ENCODE results near the gene ABCB8. TPM values are rescaled to one million over a fixed set of nuclear protein-coding genes. Genes with fewer than 3 reads are reported as not detected.

Gene ABCB8
- total RNA-seq (13.4 TPM), polyA plus RNA-seq (ENCODE audit: insufficient read depth in 1 of 8, insufficient read length in 8 of 8, low replicate concordance in 1 of 8) (10 to 100 TPM; 12.8 to 26.5 (median 19.2) TPM)
- long read RNA-seq, donor 1: 0 reads
- long read RNA-seq, donor 2: 0 reads
- long read RNA-seq, donor 3: 0 reads
- long read RNA-seq, donor 4: 0 reads
- long read RNA-seq, donor 5, full-length matches to known transcripts: 4 of 29 reads
- long read RNA-seq, donor 5, partial matches to known transcripts: 13 of 29 reads
- long read RNA-seq, donor 5, other reads (novel, unspliced or antisense): 12 of 29 reads
- long read RNA-seq, donor 6, full-length matches to known transcripts: 2 of 2 reads
- long read RNA-seq, donor 6, partial matches to known transcripts: 0 of 2 reads
- long read RNA-seq, donor 6, other reads (novel, unspliced or antisense): 0 of 2 reads
- long read RNA-seq, donor 7, full-length matches to known transcripts: 3 of 3 reads
- long read RNA-seq, donor 7, partial matches to known transcripts: 0 of 3 reads
- long read RNA-seq, donor 7, other reads (novel, unspliced or antisense): 0 of 3 reads
- long read RNA-seq, donor 8: 0 reads
- long read RNA-seq, donor 9: 0 reads
- long read RNA-seq, donor 10, full-length matches to known transcripts: 3 of 3 reads
- long read RNA-seq, donor 10, partial matches to known transcripts: 0 of 3 reads
- long read RNA-seq, donor 10, other reads (novel, unspliced or antisense): 0 of 3 reads
- long read RNA-seq, donor 11, full-length matches to known transcripts: 3 of 3 reads
- long read RNA-seq, donor 11, partial matches to known transcripts: 0 of 3 reads
- long read RNA-seq, donor 11, other reads (novel, unspliced or antisense): 0 of 3 reads

GRCh38 chr7:151028131-151028947 lies at the start of gene ABCB8:
TSS of gene ABCB8 (plus strand) at chr7:151028450. CDS start at chr7:151028516, 66 bp downstream.
- Histone ChIP-seq H3K36me3 (ENCODE audit: control insufficient read depth, insufficient read depth, low read length) (peaks cover 12% of the 10 kb centered on the region), H3K4me3 (ENCODE audit: low read length) (peak within 1 kb of the TSS; percentile 81), H3K27me3 (ENCODE audit: control insufficient read depth, insufficient read depth, low read length) (peaks cover 3% of the 10 kb centered on the region), H3K9me3 (replicated peaks; ENCODE audit: control insufficient read depth, low read depth, low read length) (no peaks in the 10 kb centered on the region), H3K4me1 (ENCODE audit: control insufficient read depth, insufficient read depth, low read length) (peaks cover 15% of the 10 kb centered on the region), H3K27ac (ENCODE audit: low read length) (peak within 1 kb of the TSS; percentile 93)
- DNase-seq: peak; percentile 100
- 0% methylated on average over 42 of the region's 53 CpGs for WGBS (ENCODE audit: insufficient coverage)

GRCh38 chr7:150979713-150980390 lies 48.4 kb upstream of the ABCB8 start:
- peaks cover 69% of the 10 kb centered on the region for H3K4me1 ChIP-seq (ENCODE audit: control insufficient read depth, insufficient read depth, low read length)

GRCh38 chr7:150980663-150981062 lies 47.6 kb upstream of the ABCB8 start:
- Histone ChIP-seq H3K9me3 (replicated peaks; ENCODE audit: control insufficient read depth, low read depth, low read length) (no peaks in the 10 kb centered on the region), H3K4me3 (ENCODE audit: low read length) (no peak overlapping the region), H3K4me1 (ENCODE audit: control insufficient read depth, insufficient read depth, low read length) (peaks cover 62% of the 10 kb centered on the region), H3K27ac (ENCODE audit: low read length) (no peak overlapping the region), H3K27me3 (ENCODE audit: control insufficient read depth, insufficient read depth, low read length) (peaks cover 52% of the 10 kb centered on the region), H3K36me3 (ENCODE audit: control insufficient read depth, insufficient read depth, low read length) (no peaks in the 10 kb centered on the region)
- no CpG with 5 or more reads among the region's 2 CpGs for WGBS (ENCODE audit: insufficient coverage)
- peak; percentile 58 for DNase-seq

More at GRCh38 chr7:150979713-150980390, 48.4 kb upstream of the ABCB8 start:
- Histone ChIP-seq H3K27me3 (ENCODE audit: control insufficient read depth, insufficient read depth, low read length) (peaks cover 58% of the 10 kb centered on the region), H3K9me3 (replicated peaks; ENCODE audit: control insufficient read depth, low read depth, low read length) (no peaks in the 10 kb centered on the region), H3K4me3 (ENCODE audit: low read length) (no peak overlapping the region), H3K27ac (ENCODE audit: low read length) (peak overlapping the region; percentile 85), H3K36me3 (ENCODE audit: control insufficient read depth, insufficient read depth, low read length) (no peaks in the 10 kb centered on the region)
- DNase-seq: peak; percentile 67
- 17% methylated on average over 1 of the region's 7 CpGs for WGBS (ENCODE audit: insufficient coverage)

GRCh38 chr7:150981644-150982043 lies 46.6 kb upstream of the ABCB8 start:
- Histone ChIP-seq H3K36me3 (ENCODE audit: control insufficient read depth, insufficient read depth, low read length) (no peaks in the 10 kb centered on the region), H3K27me3 (ENCODE audit: control insufficient read depth, insufficient read depth, low read length) (peaks cover 44% of the 10 kb centered on the region), H3K27ac (ENCODE audit: low read length) (no peak overlapping the region), H3K4me3 (ENCODE audit: low read length) (no peak overlapping the region), H3K9me3 (replicated peaks; ENCODE audit: control insufficient read depth, low read depth, low read length) (no peaks in the 10 kb centered on the region), H3K4me1 (ENCODE audit: control insufficient read depth, insufficient read depth, low read length) (peaks cover 56% of the 10 kb centered on the region)
- DNase-seq: no peak
- WGBS (ENCODE audit: insufficient coverage): 41% methylated on average over 6 of the region's 6 CpGs

GRCh38 chr7:150982351-150982750 lies 45.9 kb upstream of the ABCB8 start:
- DNase-seq: peak; percentile 54
- no CpG with 5 or more reads among the region's 3 CpGs for WGBS (ENCODE audit: insufficient coverage)

GRCh38 chr7:150983893-150984368 lies 44.3 kb upstream of the ABCB8 start:
- Histone ChIP-seq H3K9me3 (replicated peaks; ENCODE audit: control insufficient read depth, low read depth, low read length) (no peaks in the 10 kb centered on the region), H3K27me3 (ENCODE audit: control insufficient read depth, insufficient read depth, low read length) (peaks cover 36% of the 10 kb centered on the region), H3K4me1 (ENCODE audit: control insufficient read depth, insufficient read depth, low read length) (peaks cover 50% of the 10 kb centered on the region), H3K36me3 (ENCODE audit: control insufficient read depth, insufficient read depth, low read length) (no peaks in the 10 kb centered on the region), H3K27ac (ENCODE audit: low read length) (no peak overlapping the region), H3K4me3 (ENCODE audit: low read length) (no peak overlapping the region)
- peak; percentile 71 for DNase-seq
- WGBS (ENCODE audit: insufficient coverage): 0% methylated on average over 2 of the region's 2 CpGs

More at GRCh38 chr7:150982351-150982750, 45.9 kb upstream of the ABCB8 start:
- Histone ChIP-seq H3K27me3 (ENCODE audit: control insufficient read depth, insufficient read depth, low read length) (peaks cover 38% of the 10 kb centered on the region), H3K27ac (ENCODE audit: low read length) (no peak overlapping the region), H3K9me3 (replicated peaks; ENCODE audit: control insufficient read depth, low read depth, low read length) (no peaks in the 10 kb centered on the region), H3K4me1 (ENCODE audit: control insufficient read depth, insufficient read depth, low read length) (peaks cover 49% of the 10 kb centered on the region), H3K36me3 (ENCODE audit: control insufficient read depth, insufficient read depth, low read length) (no peaks in the 10 kb centered on the region), H3K4me3 (ENCODE audit: low read length) (no peak overlapping the region)

GRCh38 chr7:150986099-150986512 lies 42.1 kb upstream of the ABCB8 start:
- Histone ChIP-seq H3K4me1 (ENCODE audit: control insufficient read depth, insufficient read depth, low read length) (peaks cover 31% of the 10 kb centered on the region), H3K36me3 (ENCODE audit: control insufficient read depth, insufficient read depth, low read length) (no peaks in the 10 kb centered on the region), H3K4me3 (ENCODE audit: low read length) (no peak overlapping the region), H3K27ac (ENCODE audit: low read length) (no peak overlapping the region), H3K9me3 (replicated peaks; ENCODE audit: control insufficient read depth, low read depth, low read length) (no peaks in the 10 kb centered on the region), H3K27me3 (ENCODE audit: control insufficient read depth, insufficient read depth, low read length) (peaks cover 19% of the 10 kb centered on the region)
- 3% methylated on average over 6 of the region's 16 CpGs for WGBS (ENCODE audit: insufficient coverage)
- peak; percentile 61 for DNase-seq

- H3K9me3 ChIP-seq (replicated peaks; ENCODE audit: control insufficient read depth, low read depth, low read length): no peaks in the 10 kb centered on the region
- H3K36me3 ChIP-seq (ENCODE audit: control insufficient read depth, insufficient read depth, low read length): no peaks in the 10 kb centered on the region
- H3K4me3 ChIP-seq (ENCODE audit: low read length): no peak overlapping the region
- DNase-seq: no peak
- 59% methylated on average over 4 of the region's 5 CpGs for WGBS (ENCODE audit: insufficient coverage)
- peaks cover 27% of the 10 kb centered on the region for H3K4me1 ChIP-seq (ENCODE audit: control insufficient read depth, insufficient read depth, low read length)
- H3K27me3 ChIP-seq (ENCODE audit: control insufficient read depth, insufficient read depth, low read length): peaks cover 16% of the 10 kb centered on the region
- no peak overlapping the region for H3K27ac ChIP-seq (ENCODE audit: low read length)
These were observed 41.7 kb upstream of the ABCB8 start for GRCh38 chr7:150986556-150986955.
